GM12878 (cell line): ENCODE measurements around the gene DLG2. TPM values are rescaled to one million over a fixed set of nuclear protein-coding genes. Genes with fewer than 3 reads are reported as not detected.

Source experiments
- ATAC-seq: fragments of 200-7000 bp; cut with Tn5 transposase; 3 replicates; pipeline ENCODE4 v1.9.1; 2020; ENCODE audit warnings: mild to moderate bottlenecking, moderate library complexity
- BruUV-seq: library from RNA; stranded (reverse); fragments of 400-500 nt; replicated peaks from 2 replicates; lab custom pipeline; 2021; lab: Mats Ljungman, UMichigan
- CTCF ChIA-PET: fragments of 300-600 bp; sonication (Branson Sonifier 250); formaldehyde crosslinking; extraction: SDS; loops from one replicate; lab custom pipeline; 2021; ENCODE audit warnings: inconsistent platforms; lab: Yijun Ruan, JAX
- POLR2A ChIA-PET: fragments of 350-600 bp; formaldehyde crosslinking; extraction: SDS; loops from one replicate; lab custom pipeline; 2021; ENCODE audit warnings: inconsistent platforms; lab: Charles Lee
- RAD21 ChIA-PET: fragments of 300-600 bp; sonication (Branson Sonifier 250); formaldehyde crosslinking; loops from one replicate; lab custom pipeline; 2023; ENCODE audit warnings: antibody characterized with exemption; ENCODE audit not compliant: unreplicated experiment; lab: Charles Lee
- SMC1A ChIA-PET: fragments of 300-600 bp; sonication (Branson Sonifier 250); formaldehyde crosslinking; loops from one replicate; lab custom pipeline; 2023; ENCODE audit not compliant: unreplicated experiment, uncharacterized antibody; lab: Charles Lee
- DNase-seq: peaks from one replicate; pipeline ENCODE4 v3.0.0-alpha.2; 2011; ENCODE audit warnings: low read depth, low spot score
- FAIRE-seq: peaks from 3 replicates; lab custom pipeline; 2011; peaks lifted over from hg19 to GRCh38; lab: Jason Lieb, UNC
- H2AFZ ChIP-seq: 2 replicates; pipeline ENCODE4 v1.6.0; 2011; ENCODE audit warnings: low read depth, low read length, control low read depth; ENCODE audit not compliant: control insufficient read depth
- H3K27ac ChIP-seq: 2 replicates; pipeline ENCODE4 v1.5.1; 2011; ENCODE audit warnings: control low read depth; ENCODE audit not compliant: control insufficient read depth, insufficient read depth
- H3K27me3 ChIP-seq, 2 experiments: replicated peaks in 1 of 2; 2 replicates each; pipeline versions ENCODE4 v1.6.0 to v1.6.1; 2011; ENCODE audit warnings: low read length in 1 of 2; ENCODE audit not compliant: control insufficient read depth in 2 of 2, insufficient read depth in 2 of 2
- H3K36me3 ChIP-seq, 2 experiments: 2 replicates each; pipeline ENCODE4 v1.5.1; 2011; ENCODE audit warnings: low read length in 1 of 2; ENCODE audit not compliant: control insufficient read depth in 2 of 2, insufficient read depth in 2 of 2
- H3K4me1 ChIP-seq: 2 replicates; pipeline ENCODE4 v1.6.1; 2011; ENCODE audit warnings: mild to moderate bottlenecking, low read length, moderate library complexity, mixed read lengths; ENCODE audit not compliant: control insufficient read depth, insufficient read depth
- H3K4me2 ChIP-seq: 2 replicates; pipeline ENCODE4 v1.6.0; 2011; ENCODE audit warnings: control low read depth; ENCODE audit not compliant: control insufficient read depth, insufficient read depth
- H3K4me3 ChIP-seq: fragments of 200-600 bp; sonication (generic); 2 replicates; pipeline ENCODE4 v1.5.1; 2016
- H3K79me2 ChIP-seq: 2 replicates; pipeline ENCODE4 v1.6.0; 2011; ENCODE audit warnings: low read length; ENCODE audit not compliant: control insufficient read depth, insufficient read depth
- H3K9ac ChIP-seq: 2 replicates; pipeline ENCODE4 v1.8.0; 2011; ENCODE audit warnings: low read length, control low read depth, mixed read lengths; ENCODE audit not compliant: control insufficient read depth, insufficient read depth
- H3K9me3 ChIP-seq: replicated peaks from 3 replicates; pipeline ENCODE4 v1.5.1; 2011; ENCODE audit warnings: mild to moderate bottlenecking, low read length; ENCODE audit not compliant: control insufficient read depth, insufficient read depth
- H4K20me1 ChIP-seq: 2 replicates; pipeline ENCODE4 v1.6.0; 2011; ENCODE audit not compliant: control insufficient read depth, insufficient read depth
- BCL11A ChIP-seq: IDR thresholded peaks from 2 replicates; pipeline ENCODE4 v1.6.1; 2011; ENCODE audit warnings: low read depth, low read length
- CBX3 ChIP-seq: fragments of 200-600 bp; sonication (generic); IDR thresholded peaks from 2 replicates; pipeline ENCODE4 v1.6.1; 2016; ENCODE audit warnings: low read depth, borderline replicate concordance
- CBX5 ChIP-seq: sonication (generic); IDR thresholded peaks from 2 replicates; pipeline ENCODE4 v1.6.1; 2016; ENCODE audit warnings: low read depth, moderate library complexity, mild to moderate bottlenecking, inconsistent platforms
- EGR1 ChIP-seq, 2 experiments: IDR thresholded peaks; 1 replicate in 1 of 2; 2 replicates in 1 of 2; pipeline ENCODE4 v1.6.1; 2011 to 2012; ENCODE audit warnings: low read depth in 2 of 2, low read length in 2 of 2, borderline replicate concordance in 1 of 2, mild to moderate bottlenecking in 1 of 2, moderate library complexity in 1 of 2
- EZH2 ChIP-seq: IDR thresholded peaks from 2 replicates; pipeline ENCODE4 v1.6.1; 2012; ENCODE audit warnings: low read depth, mild to moderate bottlenecking, control low read depth, inconsistent platforms, low read length, borderline replicate concordance; ENCODE audit not compliant: control insufficient read depth
- HDAC6 ChIP-seq: fragments of 200-600 bp; sonication (generic); IDR thresholded peaks from one replicate; pipeline ENCODE4 v1.8.0; 2017; ENCODE audit warnings: antibody characterized with exemption; ENCODE audit not compliant: unreplicated experiment
- NFYA ChIP-seq: IDR thresholded peaks from 2 replicates; pipeline ENCODE4 v1.6.1; 2011; ENCODE audit warnings: low read depth, mild to moderate bottlenecking, low read length, improper control_type of control experiment, borderline replicate concordance
- RFX5 ChIP-seq: IDR thresholded peaks from 2 replicates; pipeline ENCODE4 v1.6.1; 2011; ENCODE audit warnings: low read depth, low read length, improper control_type of control experiment
- STAT1 ChIP-seq: fragments of 450-650 bp; conservative IDR thresholded peaks from 2 replicates; pipeline ENCODE4 v1.6.1; 2014; ENCODE audit warnings: antibody characterized with exemption, mild to moderate bottlenecking
- TCF3 ChIP-seq: IDR thresholded peaks from 2 replicates; pipeline ENCODE4 v1.6.1; 2012; ENCODE audit warnings: low read depth, mild to moderate bottlenecking, low read length, borderline replicate concordance; ENCODE audit not compliant: insufficient read depth
- ZBED1 ChIP-seq: IDR thresholded peaks from 2 replicates; pipeline ENCODE4 v1.6.1; 2016; ENCODE audit warnings: borderline replicate concordance
- ZBTB33 ChIP-seq: fragments of 450-650 bp; IDR thresholded peaks from 2 replicates; pipeline ENCODE4 v1.6.1; 2017; ENCODE audit warnings: mild to moderate bottlenecking
- ZBTB4 ChIP-seq: fragments of 450-650 bp; formaldehyde crosslinking; IDR thresholded peaks from 2 replicates; pipeline ENCODE4 v1.4.0; 2022; ENCODE audit warnings: mild to moderate bottlenecking, moderate library complexity
- WGBS: methylation state at CpG from one replicate; pipeline ENCODE4 v1.1.6; 2016; ENCODE audit warnings: low lambda C conversion rate; ENCODE audit not compliant: insufficient replicate concordance, insufficient coverage; ENCODE audit errors: missing lambda C conversion rate; 5-methylcytosine and 5-hydroxymethylcytosine counted together
- in situ Hi-C: fragments of 300-500 bp; cut with MboI; formaldehyde crosslinking; loops from 9 replicates; pipeline ENCODE4 v1.14.3; 2018; ENCODE audit warnings: mixed read lengths
- intact Hi-C: fragments of 100-400 bp; cut with micrococcal nuclease; formaldehyde crosslinking; loops from one replicate; pipeline ENCODE4 v1.14.2; 2022; ENCODE audit not compliant: unreplicated experiment
- polyA plus RNA-seq, 11 experiments: library from polyadenylated mRNA; depleted of rRNA in 4 of 11; unstranded in 6 of 11; stranded (reverse) in 5 of 11; fragments of >200 nt; fragmentation: Nextera tagmentation in 4 of 11; fragmentation: Illumina TruSeq in 1 of 11; extraction: Ambion mirVana in 4 of 11; extraction: Trizol in 1 of 11; gene quantifications; 1 replicate in 1 of 11; 2 replicates in 10 of 11; pipeline versions ENCODE4 v1.2.1 to v1.2.3, GENCODE V29; 2011 to 2016; ENCODE audit warnings: inconsistent platforms in 2 of 11, missing spikeins in 2 of 11, low read depth in 1 of 11
- total RNA-seq, 4 experiments: library from RNA; depleted of rRNA in 3 of 4; stranded (reverse); fragments of >200 nt in 3 of 4; fragmentation: Illumina TruSeq in 1 of 4; extraction: Trizol in 1 of 4; gene quantifications; 2 replicates each; pipeline versions ENCODE4 v1.2.1 to v1.2.3, GENCODE V29; 2013 to 2021

The DLG2 gene
- total and polyA plus RNA-seq, 10 of the 15 experiments (the other 5 are each of a cell fraction or from before 2014, with no cell fraction given), result 0.09 to 0.98 (median 0.35) TPM

DNA sequence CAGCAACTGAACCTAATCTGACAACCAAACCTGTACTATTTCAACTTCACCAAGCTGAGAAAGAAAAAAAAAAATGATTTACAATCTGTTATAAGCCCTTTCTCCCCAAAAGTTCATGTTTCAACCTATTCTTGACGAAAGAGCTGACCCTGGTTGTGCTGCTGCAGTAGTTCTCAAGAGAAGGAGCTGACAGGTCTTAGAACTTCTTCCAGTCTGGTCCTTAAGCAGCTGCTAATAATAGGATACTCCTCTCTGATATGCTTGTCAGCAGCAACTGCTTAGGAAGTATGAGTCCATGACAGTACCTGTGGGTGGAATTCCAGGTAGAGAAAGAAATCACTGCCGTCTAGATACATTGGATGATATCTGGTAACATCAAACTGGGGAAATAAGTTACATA is 1605.9 kb downstream of the DLG2 start (continued):
- TF ChIP-seq STAT1, result no peak

DNA sequence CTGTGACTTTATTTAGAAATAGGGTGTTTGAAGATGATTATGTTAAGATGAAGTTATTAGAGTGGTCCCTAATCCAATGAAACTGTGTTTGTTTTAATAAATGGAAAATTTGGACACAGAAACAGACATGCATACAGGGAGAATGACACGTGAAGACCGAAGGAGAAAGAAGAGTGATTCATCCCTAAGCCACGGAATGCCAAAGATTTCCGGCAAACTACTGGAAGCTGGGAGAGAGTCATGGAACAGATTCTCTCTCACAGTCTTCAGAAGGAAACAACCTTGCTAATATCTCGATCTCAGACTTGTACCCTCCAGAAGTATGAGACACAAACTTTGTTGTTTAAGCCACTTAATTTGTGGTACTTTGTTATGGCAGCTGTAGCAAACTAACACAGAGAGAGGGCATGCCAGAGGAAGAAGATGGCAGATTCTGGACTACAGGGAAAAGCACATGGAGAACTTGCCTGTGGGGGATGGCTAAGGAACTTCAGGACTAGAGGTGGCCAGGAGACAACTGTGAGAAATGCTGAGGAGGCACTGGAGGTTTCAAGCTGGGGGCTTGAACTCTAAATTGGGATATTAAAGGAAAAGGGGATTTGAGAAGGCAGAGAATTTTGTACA is 1607.5 kb downstream of the DLG2 start:
- Histone ChIP-seq H3K9ac (no peak overlapping the region), H3K4me1 (no peaks in the 10 kb centered on the region), H2AFZ (no peak overlapping the region), H3K9me3 (no peaks in the 10 kb centered on the region), H4K20me1 (no peaks in the 10 kb centered on the region), H3K79me2 (no peaks in the 10 kb centered on the region), H3K27me3 (no peaks in the 10 kb centered on the region), H3K36me3 (no peaks in the 10 kb centered on the region), H3K4me3 (no peak overlapping the region), H3K4me2 (no peak overlapping the region), H3K27ac (no peak overlapping the region)
- no peak for DNase-seq
- no peak for TF ChIP-seq BCL11A
- no peak for TF ChIP-seq HDAC6
- TF ChIP-seq ZBTB4 (CRISPR knock-in tag), result no peak
- TF ChIP-seq ZBTB33, result no peak
- TF ChIP-seq TCF3, result no peak
- no peak for TF ChIP-seq EZH2
- no peak for TF ChIP-seq EGR1 (IDR thresholded peaks at IDR 0.05; ENCODE audit: borderline replicate concordance in 1 of 2, low read depth in 2 of 2, low read length in 2 of 2)
- TF ChIP-seq ZBED1, result no peak
- no peak for TF ChIP-seq CBX5
- TF ChIP-seq CBX3, result no peak
- no peak for TF ChIP-seq RFX5
- no peak for TF ChIP-seq NFYA
- in situ Hi-C loops (no loop called here), intact Hi-C loops (no loop called here)
- no peak for FAIRE-seq
- BruUV-seq, result no TSS peak
- ChIA-PET CTCF (no interaction called here), RAD21 (no interaction called here), SMC1A (no interaction called here), POLR2A (no interaction called here)
- ATAC-seq, result no peak
- WGBS, result 23% methylated on average over 5 of the region's 5 CpGs
